ENCODE data around the gene DNMT3A.

Gene DNMT3A

GRCh38 chr2:25279091-25279651 is 62.6 kb downstream of the DNMT3A start:
- no peaks in the 10 kb centered on the region for H3K79me2 ChIP-seq (ENCODE audit: insufficient read depth, low read length)
- no peaks in the 10 kb centered on the region for H3K9me3 ChIP-seq (ENCODE audit: insufficient read depth, low read depth, low read length)
- H3K4me1 ChIP-seq (ENCODE audit: insufficient read depth, low read length, poor library complexity, severe bottlenecking), result peaks cover 23% of the 10 kb centered on the region
- no peak overlapping the region for H2AFZ ChIP-seq (ENCODE audit: low read length)
- TF ChIP-seq EZH2phosphoT487 (IDR thresholded peaks at IDR 0.05; ENCODE audit: borderline replicate concordance) (no peak), CTCF (conservative IDR thresholded peaks at IDR 0.05; ENCODE audit: low read length) (no peak)
- no peaks in the 10 kb centered on the region for H3K27me3 ChIP-seq (ENCODE audit: insufficient read depth, low read length, poor library complexity, severe bottlenecking)
- no peaks in the 10 kb centered on the region for H4K20me1 ChIP-seq (ENCODE audit: insufficient read depth, low read length, poor library complexity, severe bottlenecking)
- H3K9ac ChIP-seq (ENCODE audit: low read depth, low read length, poor library complexity, severe bottlenecking), result peak overlapping the region; percentile 51
- H3K4me3 ChIP-seq (ENCODE audit: low read length, poor library complexity, severe bottlenecking), result no peak overlapping the region
- peaks cover 16% of the 10 kb centered on the region; the same call in 1 of the 2 replicates for H3K36me3 ChIP-seq (ENCODE audit: insufficient read depth, low read length)
- H3F3A ChIP-seq (ENCODE audit: low read depth), result no peaks in the 10 kb centered on the region
- no peak overlapping the region for H3K4me2 ChIP-seq (ENCODE audit: low read depth, low read length, poor library complexity, severe bottlenecking)
- H3K9me2 ChIP-seq (replicated peaks; ENCODE audit: low read depth, low read length), result no peaks in the 10 kb centered on the region

- Histone ChIP-seq H3K9me2 (replicated peaks; ENCODE audit: low read depth, low read length) (no peaks in the 10 kb centered on the region), H3F3A (ENCODE audit: low read depth) (no peaks in the 10 kb centered on the region), H3K36me3 (ENCODE audit: insufficient read depth, low read length) (peaks cover 6% of the 10 kb centered on the region; the same call in 1 of the 2 replicates), H4K20me1 (ENCODE audit: insufficient read depth, low read length, poor library complexity, severe bottlenecking) (no peaks in the 10 kb centered on the region), H3K27me3 (ENCODE audit: insufficient read depth, low read length, poor library complexity, severe bottlenecking) (no peaks in the 10 kb centered on the region), H3K4me1 (ENCODE audit: insufficient read depth, low read length, poor library complexity, severe bottlenecking) (peaks cover 35% of the 10 kb centered on the region), H3K9ac (ENCODE audit: low read depth, low read length, poor library complexity, severe bottlenecking) (no peak overlapping the region), H3K9me3 (ENCODE audit: insufficient read depth, low read depth, low read length) (no peaks in the 10 kb centered on the region), H3K4me2 (ENCODE audit: low read depth, low read length, poor library complexity, severe bottlenecking) (no peak overlapping the region), H2AFZ (ENCODE audit: low read length) (no peak overlapping the region), H3K79me2 (ENCODE audit: insufficient read depth, low read length) (no peaks in the 10 kb centered on the region), H3K4me3 (ENCODE audit: low read length, poor library complexity, severe bottlenecking) (no peak overlapping the region)
- no peak for TF ChIP-seq EZH2phosphoT487 (IDR thresholded peaks at IDR 0.05; ENCODE audit: borderline replicate concordance)
- peak; percentile 47 for TF ChIP-seq CTCF (conservative IDR thresholded peaks at IDR 0.05; ENCODE audit: low read length)
Observed at GRCh38 chr2:25276569-25277465, 64.9 kb downstream of the DNMT3A start.

GRCh38 chr2:25275575-25275965 is 66.2 kb downstream of the DNMT3A start:
- H3F3A ChIP-seq (ENCODE audit: low read depth), result no peaks in the 10 kb centered on the region

More at GRCh38 chr2:25275575-25275965, 66.2 kb downstream of the DNMT3A start:
- Histone ChIP-seq H4K20me1 (ENCODE audit: insufficient read depth, low read length, poor library complexity, severe bottlenecking) (no peaks in the 10 kb centered on the region), H3K4me2 (ENCODE audit: low read depth, low read length, poor library complexity, severe bottlenecking) (peak overlapping the region; percentile 60), H3K9me2 (replicated peaks; ENCODE audit: low read depth, low read length) (no peaks in the 10 kb centered on the region), H3K27me3 (ENCODE audit: insufficient read depth, low read length, poor library complexity, severe bottlenecking) (no peaks in the 10 kb centered on the region), H3K79me2 (ENCODE audit: insufficient read depth, low read length) (no peaks in the 10 kb centered on the region), H3K4me1 (ENCODE audit: insufficient read depth, low read length, poor library complexity, severe bottlenecking) (peaks cover 35% of the 10 kb centered on the region), H3K36me3 (ENCODE audit: insufficient read depth, low read length) (no peaks in the 10 kb centered on the region), H3K9ac (ENCODE audit: low read depth, low read length, poor library complexity, severe bottlenecking) (peak overlapping the region; percentile 47), H3K4me3 (ENCODE audit: low read length, poor library complexity, severe bottlenecking) (no peak overlapping the region), H3K9me3 (ENCODE audit: insufficient read depth, low read depth, low read length) (no peaks in the 10 kb centered on the region), H2AFZ (ENCODE audit: low read length) (no peak overlapping the region)
- no peak for TF ChIP-seq EZH2phosphoT487 (IDR thresholded peaks at IDR 0.05; ENCODE audit: borderline replicate concordance)
- no peak for TF ChIP-seq CTCF (conservative IDR thresholded peaks at IDR 0.05; ENCODE audit: low read length)

Measured in Loucy (cell line).